Lung (tissue), 12 donors: ENCODE measurements around the gene CHST11. TPM values are rescaled to one million over a fixed set of nuclear protein-coding genes. Genes with fewer than 3 reads are reported as not detected.

Source experiments
- ATAC-seq: fragments of 200-7000 bp; cut with Tn5 transposase; one replicate; pipeline ENCODE4 v1.9.1; 2020; ENCODE audit warnings: moderate number of reproducible peaks; ENCODE audit not compliant: insufficient read depth, low FRiP score
- DNase-seq, 3 donors: peaks; one replicate each; pipeline ENCODE4 v3.0.0-alpha.2; 2013 to 2017
- H3K27ac ChIP-seq, 2 donors: one replicate each; pipeline ENCODE4 v1.5.1; 2013; ENCODE audit warnings: mild to moderate bottlenecking in 2 of 2, moderate library complexity in 2 of 2, control low read depth in 1 of 2, inconsistent platforms in 1 of 2, low read depth in 1 of 2, low read length in 1 of 2
- H3K27me3 ChIP-seq, 3 donors: one replicate each; pipeline ENCODE4 v1.5.1; 2013; ENCODE audit warnings: low read length in 2 of 3; ENCODE audit not compliant: control insufficient read depth in 3 of 3, insufficient read depth in 3 of 3
- H3K36me3 ChIP-seq, 4 donors: one replicate each; pipeline ENCODE4 v1.5.1; 2013; ENCODE audit warnings: low read length in 4 of 4, mild to moderate bottlenecking in 1 of 4, moderate library complexity in 1 of 4; ENCODE audit not compliant: control insufficient read depth in 4 of 4, insufficient read depth in 4 of 4
- H3K4me1 ChIP-seq, 5 donors: one replicate each; pipeline ENCODE4 v1.5.1; 2013; ENCODE audit warnings: low read length in 5 of 5, mild to moderate bottlenecking in 2 of 5, moderate library complexity in 1 of 5; ENCODE audit not compliant: control insufficient read depth in 5 of 5, insufficient read depth in 5 of 5
- H3K4me3 ChIP-seq: one replicate; pipeline ENCODE4 v1.5.1; 2013; ENCODE audit warnings: mild to moderate bottlenecking, control low read depth, moderate library complexity
- H3K9ac ChIP-seq, 2 donors: one replicate each; pipeline ENCODE4 v1.5.1; 2013; ENCODE audit warnings: low read length in 2 of 2, control low read depth in 1 of 2; ENCODE audit not compliant: insufficient read depth in 1 of 2
- H3K9me3 ChIP-seq, 4 donors: one replicate each; pipeline ENCODE4 v1.5.1; 2013; ENCODE audit warnings: low read length in 3 of 4, mild to moderate bottlenecking in 1 of 4, moderate library complexity in 1 of 4; ENCODE audit not compliant: control insufficient read depth in 4 of 4, insufficient read depth in 3 of 4
- CTCF ChIP-seq: IDR thresholded peaks from 2 replicates; pipeline ENCODE4 v1.5.1; 2012; ENCODE audit warnings: mild to moderate bottlenecking; ENCODE audit errors: control extremely low read depth, extremely low read depth
- WGBS, 2 donors: extraction: QIAGEN DNeasy Blood & Tissue Kit; methylation state at CpG; one replicate each; pipeline ENCODE4 v1.1.7; 2013; 5-methylcytosine and 5-hydroxymethylcytosine counted together
- polyA plus RNA-seq, 2 donors: library from polyadenylated mRNA; stranded (reverse); fragments of 200-250 nt; gene quantifications; one replicate each; pipeline ENCODE4 v1.2.1, GENCODE V29; 2013
- total RNA-seq, 2 donors: library from RNA; depleted of rRNA in 1 of 2; stranded (reverse); fragments of >200 nt in 1 of 2; gene quantifications; one replicate each; pipeline ENCODE4 v1.2.1, GENCODE V29; 2014 to 2021
- donor health status: control.
- donor health status: control.
- donor health status: Bipolar disorder and iron deficiency.
- donor health status: healthy.
- donor health status: DM: yes; HTN: yes; CAD: no.

CHST11 gene
- total and polyA plus RNA-seq, 4 donors: 9.0 to 63.2 (median 27.7) TPM

GRCh38 chr12:104505095-104505818 is 48.5 kb downstream of the CHST11 start:
- no peak overlapping the region for H3K4me3 ChIP-seq
- DNase-seq: no peak
- H3K36me3 ChIP-seq: peaks cover 0 to 2% (median 0%) of the 10 kb centered on the region in 4 donors
- no peak overlapping the region for H3K9ac ChIP-seq
- H3K4me1 ChIP-seq: peaks cover 3 to 29% (median 24%) of the 10 kb centered on the region in 5 donors
- no peaks in the 10 kb centered on the region for H3K27me3 ChIP-seq
- no peak overlapping the region for H3K27ac ChIP-seq
- no peak for TF ChIP-seq CTCF
- no peak for ATAC-seq
- WGBS, 2 donors: 59 to 77% methylated on average over 7 of the region's 7 CpGs
- no peaks in the 10 kb centered on the region for H3K9me3 ChIP-seq

GRCh38 chr12:104506676-104507401 is 50.1 kb downstream of the CHST11 start:
- DNase-seq (peak; percentile 86 to 93 (median 92)), ATAC-seq (no peak)
- 69 to 74% methylated on average over 14 of the region's 14 CpGs for WGBS, 2 donors
- H3K4me3 ChIP-seq: no peak overlapping the region
- H3K9me3 ChIP-seq: no peaks in the 10 kb centered on the region
- TF ChIP-seq CTCF: no peak
- peaks cover 6 to 33% (median 26%) of the 10 kb centered on the region in 5 donors for H3K4me1 ChIP-seq
- H3K27me3 ChIP-seq: no peaks in the 10 kb centered on the region
- no peak overlapping the region for H3K9ac ChIP-seq
- no peak overlapping the region for H3K27ac ChIP-seq
- H3K36me3 ChIP-seq: peaks cover 0 to 2% (median 0%) of the 10 kb centered on the region in 4 donors

- TF ChIP-seq CTCF: no peak
- Histone ChIP-seq H3K36me3 (peaks cover 0 to 2% (median 0%) of the 10 kb centered on the region in 4 donors), H3K4me3 (no peak overlapping the region), H3K27me3 (no peaks in the 10 kb centered on the region), H3K27ac (no peak overlapping the region), H3K9ac (no peak overlapping the region), H3K9me3 (no peaks in the 10 kb centered on the region), H3K4me1 (peaks cover 6 to 33% (median 26%) of the 10 kb centered on the region in 5 donors)
- WGBS, 2 donors: 93 to 99% methylated on average over 3 of the region's 3 CpGs
- DNase-seq (no peak), ATAC-seq (no peak)
Measured at GRCh38 chr12:104507672-104508071, 50.9 kb downstream of the CHST11 start.
